ENCODE results near the gene IRF2.

IRF2 gene

DNA sequence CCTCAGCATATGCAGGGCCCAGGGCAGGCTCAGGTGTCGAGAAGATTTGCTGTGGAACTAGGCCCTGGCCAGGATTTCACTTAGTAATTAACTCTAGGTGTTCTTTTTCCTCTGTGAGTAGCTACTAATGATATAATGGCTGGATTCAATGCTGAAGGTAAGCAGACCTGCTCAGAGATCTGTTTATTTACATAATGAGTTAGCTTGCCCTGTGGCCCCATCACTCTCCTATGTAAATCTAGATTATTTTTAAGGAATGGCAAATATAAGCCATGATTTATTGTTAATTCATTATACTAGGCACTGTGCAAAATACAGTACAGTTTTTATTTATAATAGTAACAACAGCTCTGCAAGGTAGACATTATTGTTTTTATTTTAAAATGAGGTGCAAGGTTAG is 117.2 kb downstream of the IRF2 start:
- TF ChIP-seq PPARA (CRISPR knock-in tag; IDR thresholded peaks at IDR 0.05; ENCODE audit: borderline replicate concordance): no peak
- no peak for TF ChIP-seq CSDC2 (CRISPR knock-in tag; IDR thresholded peaks at IDR 0.05)
- TF ChIP-seq ARNTL (CRISPR knock-in tag; IDR thresholded peaks at IDR 0.05; ENCODE audit: borderline replicate concordance, low read depth): no peak
- TF ChIP-seq RARB (CRISPR knock-in tag; IDR thresholded peaks at IDR 0.05): no peak
- ATAC-seq: no peak

DNA sequence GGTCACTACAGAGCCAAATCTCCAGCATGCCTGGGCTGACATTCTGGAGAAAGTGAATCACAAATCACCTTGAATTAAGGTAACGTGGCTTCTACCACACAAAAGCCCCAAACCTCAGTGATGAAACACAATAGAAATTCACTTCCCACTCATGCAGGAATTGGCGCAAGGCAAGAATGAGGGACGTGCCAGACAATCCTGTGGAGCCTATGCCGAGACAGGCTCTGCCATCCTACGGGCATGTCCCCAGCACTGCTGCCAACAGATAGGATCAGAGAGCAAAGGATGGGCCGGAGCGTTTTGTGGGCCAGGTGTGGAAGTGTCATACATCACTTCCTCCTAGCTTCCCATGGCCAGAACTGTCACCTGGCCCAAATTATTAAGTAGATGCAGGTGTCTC is 118.0 kb downstream of the IRF2 start:
- TF ChIP-seq ISL1 (CRISPR knock-in tag; IDR thresholded peaks at IDR 0.05) (no peak), CSDC2 (CRISPR knock-in tag; IDR thresholded peaks at IDR 0.05) (no peak), ZFP3 (CRISPR knock-in tag; IDR thresholded peaks at IDR 0.05) (no peak), ZNF70 (CRISPR knock-in tag; IDR thresholded peaks at IDR 0.05) (no peak), ZC3H10 (CRISPR knock-in tag; IDR thresholded peaks at IDR 0.05) (no peak), GLIS3 (CRISPR knock-in tag; IDR thresholded peaks at IDR 0.05) (no peak), OSR1 (CRISPR knock-in tag; IDR thresholded peaks at IDR 0.05) (no peak), ARNTL (CRISPR knock-in tag; IDR thresholded peaks at IDR 0.05; ENCODE audit: borderline replicate concordance, low read depth) (no peak), TOX (CRISPR knock-in tag; IDR thresholded peaks at IDR 0.05; ENCODE audit: borderline replicate concordance) (no peak)
- TF ChIP-seq, protein P1, sequence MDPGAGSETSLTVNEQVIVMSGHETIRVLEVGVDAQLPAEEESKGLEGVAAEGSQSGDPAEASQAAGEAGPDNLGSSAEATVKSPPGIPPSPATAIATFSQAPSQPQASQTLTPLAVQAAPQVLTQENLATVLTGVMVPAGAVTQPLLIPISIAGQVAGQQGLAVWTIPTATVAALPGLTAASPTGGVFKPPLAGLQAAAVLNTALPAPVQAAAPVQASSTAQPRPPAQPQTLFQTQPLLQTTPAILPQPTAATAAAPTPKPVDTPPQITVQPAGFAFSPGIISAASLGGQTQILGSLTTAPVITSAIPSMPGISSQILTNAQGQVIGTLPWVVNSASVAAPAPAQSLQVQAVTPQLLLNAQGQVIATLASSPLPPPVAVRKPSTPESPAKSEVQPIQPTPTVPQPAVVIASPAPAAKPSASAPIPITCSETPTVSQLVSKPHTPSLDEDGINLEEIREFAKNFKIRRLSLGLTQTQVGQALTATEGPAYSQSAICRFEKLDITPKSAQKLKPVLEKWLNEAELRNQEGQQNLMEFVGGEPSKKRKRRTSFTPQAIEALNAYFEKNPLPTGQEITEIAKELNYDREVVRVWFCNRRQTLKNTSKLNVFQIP (CRISPR knock-in tag; IDR thresholded peaks at IDR 0.05; ENCODE audit: borderline replicate concordance, low read depth): no peak
- TF ChIP-seq, protein P2, sequence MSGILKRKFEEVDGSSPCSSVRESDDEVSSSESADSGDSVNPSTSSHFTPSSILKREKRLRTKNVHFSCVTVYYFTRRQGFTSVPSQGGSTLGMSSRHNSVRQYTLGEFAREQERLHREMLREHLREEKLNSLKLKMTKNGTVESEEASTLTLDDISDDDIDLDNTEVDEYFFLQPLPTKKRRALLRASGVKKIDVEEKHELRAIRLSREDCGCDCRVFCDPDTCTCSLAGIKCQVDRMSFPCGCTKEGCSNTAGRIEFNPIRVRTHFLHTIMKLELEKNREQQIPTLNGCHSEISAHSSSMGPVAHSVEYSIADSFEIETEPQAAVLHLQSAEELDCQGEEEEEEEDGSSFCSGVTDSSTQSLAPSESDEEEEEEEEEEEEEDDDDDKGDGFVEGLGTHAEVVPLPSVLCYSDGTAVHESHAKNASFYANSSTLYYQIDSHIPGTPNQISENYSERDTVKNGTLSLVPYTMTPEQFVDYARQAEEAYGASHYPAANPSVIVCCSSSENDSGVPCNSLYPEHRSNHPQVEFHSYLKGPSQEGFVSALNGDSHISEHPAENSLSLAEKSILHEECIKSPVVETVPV (CRISPR knock-in tag; IDR thresholded peaks at IDR 0.05): no peak
- TF ChIP-seq, protein P3, sequence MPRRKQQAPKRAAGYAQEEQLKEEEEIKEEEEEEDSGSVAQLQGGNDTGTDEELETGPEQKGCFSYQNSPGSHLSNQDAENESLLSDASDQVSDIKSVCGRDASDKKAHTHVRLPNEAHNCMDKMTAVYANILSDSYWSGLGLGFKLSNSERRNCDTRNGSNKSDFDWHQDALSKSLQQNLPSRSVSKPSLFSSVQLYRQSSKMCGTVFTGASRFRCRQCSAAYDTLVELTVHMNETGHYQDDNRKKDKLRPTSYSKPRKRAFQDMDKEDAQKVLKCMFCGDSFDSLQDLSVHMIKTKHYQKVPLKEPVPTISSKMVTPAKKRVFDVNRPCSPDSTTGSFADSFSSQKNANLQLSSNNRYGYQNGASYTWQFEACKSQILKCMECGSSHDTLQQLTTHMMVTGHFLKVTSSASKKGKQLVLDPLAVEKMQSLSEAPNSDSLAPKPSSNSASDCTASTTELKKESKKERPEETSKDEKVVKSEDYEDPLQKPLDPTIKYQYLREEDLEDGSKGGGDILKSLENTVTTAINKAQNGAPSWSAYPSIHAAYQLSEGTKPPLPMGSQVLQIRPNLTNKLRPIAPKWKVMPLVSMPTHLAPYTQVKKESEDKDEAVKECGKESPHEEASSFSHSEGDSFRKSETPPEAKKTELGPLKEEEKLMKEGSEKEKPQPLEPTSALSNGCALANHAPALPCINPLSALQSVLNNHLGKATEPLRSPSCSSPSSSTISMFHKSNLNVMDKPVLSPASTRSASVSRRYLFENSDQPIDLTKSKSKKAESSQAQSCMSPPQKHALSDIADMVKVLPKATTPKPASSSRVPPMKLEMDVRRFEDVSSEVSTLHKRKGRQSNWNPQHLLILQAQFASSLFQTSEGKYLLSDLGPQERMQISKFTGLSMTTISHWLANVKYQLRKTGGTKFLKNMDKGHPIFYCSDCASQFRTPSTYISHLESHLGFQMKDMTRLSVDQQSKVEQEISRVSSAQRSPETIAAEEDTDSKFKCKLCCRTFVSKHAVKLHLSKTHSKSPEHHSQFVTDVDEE (CRISPR knock-in tag; IDR thresholded peaks at IDR 0.05): no peak
- ATAC-seq: no peak

DNA sequence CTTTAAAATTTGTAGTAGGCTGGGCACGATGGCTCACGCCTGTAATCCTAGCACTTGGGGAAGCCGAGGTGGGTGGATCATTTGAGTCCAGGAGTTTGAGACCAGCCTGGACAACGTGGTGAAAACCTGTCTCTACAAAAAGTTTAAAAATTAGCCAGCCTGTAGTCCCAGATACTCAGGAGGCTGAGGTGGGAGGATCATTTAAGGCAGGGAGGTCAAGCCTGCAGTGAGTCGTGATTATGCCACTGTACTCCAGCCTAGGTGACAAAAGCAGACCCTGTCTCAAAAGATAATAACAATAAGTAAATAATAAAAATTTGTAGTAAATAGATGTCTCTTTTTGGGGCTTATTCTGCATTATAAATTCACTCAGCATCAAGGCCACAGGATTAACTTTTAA is 118.5 kb downstream of the IRF2 start:
- TF ChIP-seq, protein P4, sequence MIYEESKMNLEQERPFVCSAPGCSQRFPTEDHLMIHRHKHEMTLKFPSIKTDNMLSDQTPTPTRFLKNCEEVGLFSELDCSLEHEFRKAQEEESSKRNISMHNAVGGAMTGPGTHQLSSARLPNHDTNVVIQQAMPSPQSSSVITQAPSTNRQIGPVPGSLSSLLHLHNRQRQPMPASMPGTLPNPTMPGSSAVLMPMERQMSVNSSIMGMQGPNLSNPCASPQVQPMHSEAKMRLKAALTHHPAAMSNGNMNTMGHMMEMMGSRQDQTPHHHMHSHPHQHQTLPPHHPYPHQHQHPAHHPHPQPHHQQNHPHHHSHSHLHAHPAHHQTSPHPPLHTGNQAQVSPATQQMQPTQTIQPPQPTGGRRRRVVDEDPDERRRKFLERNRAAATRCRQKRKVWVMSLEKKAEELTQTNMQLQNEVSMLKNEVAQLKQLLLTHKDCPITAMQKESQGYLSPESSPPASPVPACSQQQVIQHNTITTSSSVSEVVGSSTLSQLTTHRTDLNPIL (CRISPR knock-in tag; IDR thresholded peaks at IDR 0.05; ENCODE audit: low read depth): no peak
- TF ChIP-seq SNAI2 (CRISPR knock-in tag; IDR thresholded peaks at IDR 0.05): no peak
- TF ChIP-seq PPARA (CRISPR knock-in tag; IDR thresholded peaks at IDR 0.05; ENCODE audit: borderline replicate concordance): no peak
- no peak for TF ChIP-seq ZNF8 (CRISPR knock-in tag; IDR thresholded peaks at IDR 0.05)
- TF ChIP-seq, protein P5, sequence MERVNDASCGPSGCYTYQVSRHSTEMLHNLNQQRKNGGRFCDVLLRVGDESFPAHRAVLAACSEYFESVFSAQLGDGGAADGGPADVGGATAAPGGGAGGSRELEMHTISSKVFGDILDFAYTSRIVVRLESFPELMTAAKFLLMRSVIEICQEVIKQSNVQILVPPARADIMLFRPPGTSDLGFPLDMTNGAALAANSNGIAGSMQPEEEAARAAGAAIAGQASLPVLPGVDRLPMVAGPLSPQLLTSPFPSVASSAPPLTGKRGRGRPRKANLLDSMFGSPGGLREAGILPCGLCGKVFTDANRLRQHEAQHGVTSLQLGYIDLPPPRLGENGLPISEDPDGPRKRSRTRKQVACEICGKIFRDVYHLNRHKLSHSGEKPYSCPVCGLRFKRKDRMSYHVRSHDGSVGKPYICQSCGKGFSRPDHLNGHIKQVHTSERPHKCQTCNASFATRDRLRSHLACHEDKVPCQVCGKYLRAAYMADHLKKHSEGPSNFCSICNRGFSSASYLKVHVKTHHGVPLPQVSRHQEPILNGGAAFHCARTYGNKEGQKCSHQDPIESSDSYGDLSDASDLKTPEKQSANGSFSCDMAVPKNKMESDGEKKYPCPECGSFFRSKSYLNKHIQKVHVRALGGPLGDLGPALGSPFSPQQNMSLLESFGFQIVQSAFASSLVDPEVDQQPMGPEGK (CRISPR knock-in tag; IDR thresholded peaks at IDR 0.05; ENCODE audit: borderline replicate concordance): no peak
- no peak for TF ChIP-seq RARB (CRISPR knock-in tag; IDR thresholded peaks at IDR 0.05)
- no peak for ATAC-seq

DNA sequence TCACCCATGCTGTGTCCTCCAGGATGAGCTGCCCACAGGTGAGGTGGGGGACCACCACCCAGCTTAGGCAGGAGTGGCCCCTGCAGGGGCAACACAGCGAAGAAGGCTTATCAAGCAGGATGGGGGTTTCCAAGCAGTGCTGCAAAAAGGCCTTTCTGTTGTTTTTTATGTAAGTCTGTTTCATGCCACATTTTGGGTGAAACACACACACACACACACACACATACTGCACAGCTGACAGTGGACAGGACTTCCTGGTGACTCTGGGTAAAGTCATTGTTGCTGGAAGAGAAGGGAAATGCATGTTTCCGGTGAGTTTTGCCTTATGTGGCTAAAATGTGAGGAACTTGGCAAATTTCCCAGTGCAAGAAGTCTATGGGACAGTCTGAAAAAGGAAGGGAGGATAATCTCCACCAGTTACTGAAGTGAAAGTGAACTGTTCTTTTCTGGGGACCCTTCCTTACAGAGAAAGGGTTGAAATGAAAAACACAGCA is 119.2 kb downstream of the IRF2 start:
- ATAC-seq: peak; percentile 91
- TF ChIP-seq SNAI2 (CRISPR knock-in tag; IDR thresholded peaks at IDR 0.05) (no peak), ESRRG (CRISPR knock-in tag; IDR thresholded peaks at IDR 0.05) (no peak), ZNF8 (CRISPR knock-in tag; IDR thresholded peaks at IDR 0.05) (0 out of 2 replicates have a peak, but pooled peaks have one; percentile 63), RARB (CRISPR knock-in tag; IDR thresholded peaks at IDR 0.05) (no peak)
- TF ChIP-seq, protein P4 (CRISPR knock-in tag; IDR thresholded peaks at IDR 0.05; ENCODE audit: low read depth): no peak
